ENCODE results near the gene SPOCD1.

Gene SPOCD1

GRCh38 chr1:31771891-31772668, 43.7 kb downstream of the SPOCD1 start:
- DNase-seq (ENCODE audit: low read depth), result peak; percentile 29

DNA sequence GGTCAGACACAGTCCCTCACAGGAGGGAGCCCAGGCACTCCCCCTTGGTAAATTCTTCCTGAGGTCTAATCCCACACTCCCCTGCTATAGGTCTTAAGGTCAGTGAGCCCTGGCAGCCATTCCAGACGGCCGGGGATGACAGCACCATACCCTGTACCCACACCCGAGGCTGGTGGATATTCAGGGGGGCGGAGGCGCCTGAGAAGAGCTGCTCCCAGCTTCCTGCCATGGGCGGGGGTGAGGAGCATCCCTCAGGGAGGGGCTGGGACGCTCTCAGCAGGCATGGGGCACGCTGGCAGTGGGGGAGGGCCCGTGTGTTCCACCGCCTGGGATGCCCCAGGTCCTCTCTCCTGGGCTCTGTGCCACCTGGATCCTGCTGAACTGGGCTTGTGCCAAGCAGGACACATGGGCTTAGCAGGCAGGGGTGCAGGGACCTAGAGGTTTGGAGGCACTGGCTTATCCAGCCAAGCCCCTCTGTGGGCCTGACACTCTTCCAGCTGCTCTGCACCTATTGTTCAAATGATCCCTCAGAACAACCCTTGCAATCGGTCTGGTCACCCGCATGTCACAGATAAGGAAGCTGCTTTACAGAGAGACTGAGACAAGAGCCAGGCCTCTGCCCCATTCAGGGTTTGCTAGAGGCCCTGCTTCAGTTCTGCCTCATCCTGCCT, 46.0 kb downstream of the SPOCD1 start:
- no peak for DNase-seq (ENCODE audit: low read depth)

DNA sequence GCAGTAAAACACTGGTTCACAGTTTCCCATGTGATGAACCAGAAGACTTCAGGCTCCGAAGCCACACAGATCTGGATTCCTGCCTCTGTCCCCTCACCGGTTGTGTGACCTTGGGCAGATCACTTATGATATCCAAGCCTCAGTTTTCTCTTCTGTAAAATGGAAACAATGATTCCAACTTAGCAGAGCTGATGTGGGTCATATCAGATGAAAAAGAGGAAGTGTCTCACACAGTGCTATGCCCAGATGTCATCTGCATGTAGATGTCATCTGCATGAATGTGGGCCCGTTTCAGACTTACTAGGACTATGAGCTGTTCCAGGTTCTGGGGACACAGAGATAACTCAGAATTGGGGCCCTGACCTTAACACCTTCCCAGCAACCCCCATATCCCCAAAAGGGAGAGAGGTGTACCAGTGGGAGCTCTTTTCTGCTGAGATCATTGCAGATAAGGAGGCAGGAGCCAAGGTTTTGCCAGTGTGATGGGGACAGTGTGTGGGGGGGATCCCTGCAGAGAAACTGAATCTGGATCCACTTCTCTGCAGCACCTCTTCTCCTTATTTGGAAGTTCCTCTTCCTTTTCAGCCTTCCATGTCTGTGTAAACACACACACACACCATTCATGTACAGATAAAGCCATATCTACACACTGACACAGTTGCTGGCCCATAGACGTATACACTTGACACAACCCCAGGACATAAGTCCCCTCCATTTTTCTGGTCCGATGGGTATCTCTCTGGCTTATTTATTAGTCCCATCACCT, 46.7 kb downstream of the SPOCD1 start:
- no peak for DNase-seq (ENCODE audit: low read depth)

DNA sequence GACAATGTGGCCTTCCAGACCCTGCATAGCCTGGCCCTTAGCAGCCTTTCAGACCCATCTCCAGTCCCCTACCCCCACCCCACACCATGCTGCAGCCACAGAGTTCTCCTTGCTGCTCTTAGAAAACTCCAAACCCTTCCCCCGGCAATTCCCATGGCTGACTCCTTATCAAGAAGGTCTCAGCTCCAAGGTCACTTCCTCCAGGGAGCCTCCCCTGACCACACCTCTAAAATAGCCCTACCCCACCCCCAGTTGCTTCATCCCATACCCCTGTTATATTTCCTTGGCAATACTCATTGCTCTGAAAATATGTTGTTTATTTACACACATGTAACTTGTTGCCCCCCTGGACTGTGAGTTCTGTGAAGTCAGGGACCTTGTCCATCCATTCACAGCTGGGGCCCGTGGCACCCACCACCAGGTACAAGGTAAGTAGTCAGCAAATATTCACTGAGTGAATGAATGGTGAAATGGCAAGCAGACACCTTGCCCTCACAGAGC, 47.4 kb downstream of the SPOCD1 start:
- no peak for DNase-seq (ENCODE audit: low read depth)

DNA sequence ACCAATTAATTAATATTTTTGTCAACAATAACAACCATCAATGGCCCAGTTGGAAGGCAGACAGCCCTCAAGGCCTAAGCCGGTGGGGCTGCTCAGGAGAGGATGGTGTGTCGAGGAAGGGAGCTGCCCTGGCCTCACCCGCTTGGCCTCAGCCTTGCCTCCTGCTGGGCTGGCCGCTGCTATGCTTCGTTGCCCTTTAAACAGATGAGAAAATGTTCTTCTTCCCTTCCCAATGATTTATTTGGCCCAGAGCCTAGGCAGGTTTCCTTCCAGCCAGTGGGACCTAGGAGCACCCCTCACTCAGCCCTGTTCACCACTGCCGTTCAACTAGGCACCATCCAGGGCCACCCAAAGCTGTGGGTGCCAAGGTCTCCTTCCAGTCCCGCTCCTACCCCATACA, 48.6 kb downstream of the SPOCD1 start:
- no peak for DNase-seq (ENCODE audit: low read depth)

GRCh38 chr1:31765516-31765915, 50.3 kb downstream of the SPOCD1 start:
- DNase-seq (ENCODE audit: low read depth), result no peak

- no peak for DNase-seq (ENCODE audit: low read depth)
Observed at GRCh38 chr1:31765041-31765467, 50.8 kb downstream of the SPOCD1 start.

DNA sequence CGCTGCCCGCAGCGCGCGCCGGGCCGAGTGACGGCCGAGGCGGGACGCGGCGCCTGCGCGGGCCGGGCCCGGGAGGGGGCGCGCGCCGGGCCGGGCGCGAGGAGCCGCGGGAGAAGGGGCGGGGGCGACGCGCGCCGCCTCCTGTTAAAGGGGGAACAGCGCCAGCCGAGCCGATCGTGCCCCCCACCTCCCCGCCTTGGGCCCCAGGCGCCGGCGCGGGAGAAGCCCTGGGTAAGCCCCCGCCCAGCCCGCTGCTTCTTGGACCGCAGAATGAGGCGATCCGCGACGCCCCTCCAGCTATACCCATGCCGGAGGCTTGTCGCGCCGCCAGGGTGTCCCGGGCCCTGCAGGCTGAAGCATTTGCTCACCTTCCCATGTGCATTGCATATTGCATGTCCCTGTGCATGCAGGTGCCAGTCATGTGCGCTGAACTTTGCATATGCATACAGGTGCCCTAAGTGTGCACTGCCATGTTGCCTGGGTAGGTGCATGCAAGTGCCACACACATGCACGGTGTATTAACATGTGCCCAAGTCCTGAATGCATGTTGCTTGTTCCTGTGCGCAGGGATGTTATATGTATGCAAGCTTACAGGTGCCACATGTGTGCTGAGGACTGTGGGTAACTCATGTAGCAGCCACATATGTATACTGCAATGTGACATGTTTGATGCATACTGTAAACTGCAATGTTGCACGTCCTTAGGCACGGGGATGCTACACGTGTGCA, 51.3 kb downstream of the SPOCD1 start, which contains the start of gene ADGRB2:
TSS of gene ADGRB2 (minus strand) at position 29 of the 729 bp plus-strand sequence. CDS start 7,119 bp downstream, outside the sequence.
- no peak for DNase-seq (ENCODE audit: low read depth)

- DNase-seq (ENCODE audit: low read depth), result no peak
Observed at GRCh38 chr1:31763671-31764311, 52.0 kb downstream of the SPOCD1 start.

DNA sequence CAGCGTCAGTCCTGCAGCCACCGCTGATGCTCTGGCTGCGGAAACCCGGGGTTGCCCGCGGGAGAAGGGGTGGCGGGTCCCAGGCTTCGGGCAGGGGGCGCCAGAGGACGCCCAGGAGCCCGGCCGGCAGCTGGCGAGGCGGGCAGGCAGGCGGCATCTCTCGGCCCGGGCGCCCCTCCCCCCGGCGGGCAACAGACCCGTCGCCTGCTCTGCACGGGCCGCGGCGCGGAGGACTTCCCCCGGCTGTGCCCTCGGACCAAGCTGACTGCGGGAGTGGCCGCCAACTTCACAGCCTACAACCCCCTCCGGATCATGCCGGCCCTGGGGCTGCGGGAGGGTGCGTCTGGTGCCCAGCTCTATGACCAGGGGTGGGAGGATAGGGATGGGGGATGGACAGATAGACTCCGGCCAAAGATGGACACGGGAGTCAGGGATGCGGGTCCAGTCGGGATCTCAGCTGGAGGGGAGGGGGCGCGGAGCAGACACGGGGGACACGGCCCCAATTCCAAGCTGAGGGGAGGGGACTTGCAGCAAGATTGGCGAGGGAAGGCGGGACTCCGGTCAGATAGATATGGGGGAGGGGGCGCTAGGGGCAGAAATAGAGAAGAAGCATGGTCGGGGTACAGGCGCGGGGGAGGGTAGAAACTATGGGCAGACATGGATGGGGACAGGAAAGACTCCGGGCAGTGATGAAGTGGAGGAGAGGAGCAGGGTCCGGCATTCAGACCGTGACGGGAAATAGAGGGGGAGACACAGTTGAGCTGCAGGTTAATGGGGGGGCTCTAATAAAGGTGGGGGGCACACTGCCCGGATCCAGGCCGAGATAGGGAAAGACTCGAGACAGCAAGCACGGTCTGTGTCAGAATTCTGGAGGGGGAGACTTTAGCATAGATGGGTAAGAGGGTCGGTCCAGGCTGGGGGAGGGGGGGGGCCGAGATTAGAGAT, 52.8 kb downstream of the SPOCD1 start:
- DNase-seq (ENCODE audit: low read depth), result peak; percentile 57

- no peak for DNase-seq (ENCODE audit: low read depth)
Observed at GRCh38 chr1:31762323-31762722, 53.5 kb downstream of the SPOCD1 start.

- no peak for DNase-seq (ENCODE audit: low read depth)
Observed at GRCh38 chr1:31761883-31762282, 53.9 kb downstream of the SPOCD1 start.

DNA sequence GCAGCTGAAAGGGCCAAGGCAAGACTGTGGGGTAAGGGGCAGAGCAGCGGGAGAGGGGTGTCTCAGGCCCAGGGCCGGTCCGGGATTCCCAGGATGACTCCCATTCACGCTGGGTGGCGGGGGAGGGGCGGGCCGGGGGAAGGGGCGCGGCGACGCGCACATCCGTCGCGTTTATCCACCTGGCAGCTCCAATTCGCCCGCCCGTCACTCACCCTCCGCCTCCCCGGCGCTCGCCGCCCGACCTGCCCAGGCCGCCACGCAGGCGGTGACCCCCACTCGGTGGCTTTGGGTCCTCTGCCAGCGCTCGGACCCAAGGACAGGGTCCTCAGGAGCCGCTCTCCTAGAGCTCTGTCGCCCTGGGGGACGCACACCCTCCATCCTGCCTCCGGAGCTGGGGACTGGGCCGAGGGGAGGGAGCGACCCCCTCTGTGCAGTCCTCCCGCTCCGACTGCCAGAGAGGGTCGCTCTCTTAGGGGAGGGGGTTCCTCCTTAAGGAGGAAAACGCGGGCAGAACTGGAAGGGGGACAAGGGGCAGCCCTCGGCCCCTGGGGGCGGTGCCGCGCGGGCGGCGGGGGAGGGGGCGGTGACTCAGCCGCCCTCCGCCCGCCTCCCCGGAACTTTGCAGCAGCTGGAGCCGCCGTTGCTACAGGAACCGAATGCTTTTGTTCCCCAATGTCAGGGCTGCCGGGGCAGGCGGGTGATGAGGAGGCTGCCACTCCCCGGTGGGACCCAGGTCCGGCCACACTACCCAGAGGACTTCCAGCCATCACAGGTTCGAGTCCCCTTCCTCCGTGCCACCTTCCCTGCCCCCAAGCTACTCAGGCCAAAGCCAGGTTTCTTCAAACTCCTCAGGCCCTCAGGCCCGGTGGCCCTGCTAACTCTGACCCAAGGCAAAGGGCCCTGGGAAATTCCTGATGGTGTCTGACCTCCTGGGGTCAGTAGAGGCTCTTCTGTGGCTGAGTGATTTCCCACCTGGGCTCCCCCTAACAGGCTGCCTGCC, 55.1 kb downstream of the SPOCD1 start:
- peak; percentile 57 for DNase-seq (ENCODE audit: low read depth)

GRCh38 chr1:31759298-31760023, 56.4 kb downstream of the SPOCD1 start:
- DNase-seq (ENCODE audit: low read depth), result no peak

- DNase-seq (ENCODE audit: low read depth), result no peak
Observed at GRCh38 chr1:31758823-31759222, 57.0 kb downstream of the SPOCD1 start.

- DNase-seq (ENCODE audit: low read depth), result no peak
Observed at GRCh38 chr1:31757989-31758388, 57.8 kb downstream of the SPOCD1 start.

- no peak for DNase-seq (ENCODE audit: low read depth)
Observed at GRCh38 chr1:31757204-31757679, 58.6 kb downstream of the SPOCD1 start.

DNA sequence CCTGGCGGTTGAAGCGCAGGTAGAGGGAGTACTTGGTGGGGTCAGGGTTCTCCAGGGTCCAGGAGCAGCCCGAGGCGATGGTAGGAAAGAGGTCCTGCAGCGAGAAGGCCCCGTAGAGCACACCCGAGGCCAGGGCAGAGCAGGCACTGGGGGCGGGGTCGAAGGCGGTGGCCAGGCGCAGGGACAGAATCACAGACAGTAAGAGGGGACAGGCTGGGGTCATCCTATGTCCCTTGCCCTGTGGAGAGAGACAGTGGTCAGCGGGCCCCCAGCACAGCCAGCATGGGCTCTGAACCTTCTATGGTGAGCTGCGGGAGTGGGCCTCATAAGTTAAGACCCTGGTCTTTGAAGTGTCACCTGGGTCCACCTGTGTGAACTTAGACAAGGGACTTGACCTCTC, 59.2 kb downstream of the SPOCD1 start:
- no peak for DNase-seq (ENCODE audit: low read depth)

Data from activated T-cell treated with anti-CD3 and anti-CD28 coated beads for 1 hour (primary cell).